Measurements from ENCODE around the gene DTNB.

Gene DTNB

DNA sequence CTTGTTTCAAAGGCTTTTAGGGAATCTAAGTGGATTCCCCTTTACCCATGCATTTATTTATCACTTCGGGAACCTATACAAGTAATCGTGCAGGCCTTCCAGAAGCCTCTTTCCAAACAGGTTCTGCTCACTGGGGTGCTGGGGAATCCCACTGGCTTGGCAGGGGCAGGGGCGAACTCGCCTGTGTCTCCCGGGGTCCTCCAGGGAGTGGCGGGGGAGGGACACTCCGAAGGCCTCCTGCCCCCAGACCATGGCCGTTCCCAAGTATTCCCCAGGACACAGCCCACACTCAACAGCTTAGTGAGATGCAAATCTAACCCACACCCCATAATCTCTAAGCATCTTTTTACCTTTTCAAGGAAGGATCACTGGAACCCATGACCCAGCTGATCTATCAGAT lies 338.2 kb downstream of the DTNB start:
- DNase-seq (ENCODE audit: low read depth, low spot score) = no peak
- H3K4me3 ChIP-seq (ENCODE audit: low read depth, low read length) = no peak overlapping the region
- TF ChIP-seq, protein P1, sequence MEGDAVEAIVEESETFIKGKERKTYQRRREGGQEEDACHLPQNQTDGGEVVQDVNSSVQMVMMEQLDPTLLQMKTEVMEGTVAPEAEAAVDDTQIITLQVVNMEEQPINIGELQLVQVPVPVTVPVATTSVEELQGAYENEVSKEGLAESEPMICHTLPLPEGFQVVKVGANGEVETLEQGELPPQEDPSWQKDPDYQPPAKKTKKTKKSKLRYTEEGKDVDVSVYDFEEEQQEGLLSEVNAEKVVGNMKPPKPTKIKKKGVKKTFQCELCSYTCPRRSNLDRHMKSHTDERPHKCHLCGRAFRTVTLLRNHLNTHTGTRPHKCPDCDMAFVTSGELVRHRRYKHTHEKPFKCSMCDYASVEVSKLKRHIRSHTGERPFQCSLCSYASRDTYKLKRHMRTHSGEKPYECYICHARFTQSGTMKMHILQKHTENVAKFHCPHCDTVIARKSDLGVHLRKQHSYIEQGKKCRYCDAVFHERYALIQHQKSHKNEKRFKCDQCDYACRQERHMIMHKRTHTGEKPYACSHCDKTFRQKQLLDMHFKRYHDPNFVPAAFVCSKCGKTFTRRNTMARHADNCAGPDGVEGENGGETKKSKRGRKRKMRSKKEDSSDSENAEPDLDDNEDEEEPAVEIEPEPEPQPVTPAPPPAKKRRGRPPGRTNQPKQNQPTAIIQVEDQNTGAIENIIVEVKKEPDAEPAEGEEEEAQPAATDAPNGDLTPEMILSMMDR (IDR thresholded peaks at IDR 0.05; ENCODE audit: insufficient read depth, low read length, missing control alignments) = no peak
- ChIA-PET POLR2A (no interaction called here), CTCF (no interaction called here)

DNA sequence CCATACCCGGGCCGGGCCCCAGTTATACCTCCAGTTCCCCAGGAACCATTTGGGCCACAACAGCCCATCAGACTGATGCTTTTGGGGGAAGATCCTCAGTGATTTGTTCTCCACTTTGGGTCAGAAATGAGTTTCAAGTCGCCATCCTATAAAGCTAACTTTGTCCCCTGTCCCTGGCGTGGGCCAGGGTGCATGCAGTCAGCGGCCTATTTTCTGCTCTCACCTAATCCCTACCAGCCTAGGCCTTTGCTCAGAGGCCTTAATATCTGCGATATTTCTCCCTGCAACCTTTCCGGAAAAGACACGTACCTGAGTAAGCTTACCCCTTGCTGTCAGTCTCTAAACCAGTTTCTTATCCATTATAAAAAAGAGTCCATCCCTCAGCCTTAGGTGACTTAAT lies 338.9 kb downstream of the DTNB start:
- TF ChIP-seq, protein P1 (IDR thresholded peaks at IDR 0.05; ENCODE audit: insufficient read depth, low read length, missing control alignments) = no peak
- no peak overlapping the region for H3K4me3 ChIP-seq (ENCODE audit: low read depth, low read length)
- DNase-seq (ENCODE audit: low read depth, low spot score) = no peak
- ChIA-PET POLR2A (no interaction called here), CTCF (interaction anchor here (0.8 to 2.0 kb wide), 2 partner anchors 7 to 27 kb away, joined by 3 to 8 read pairs; partner anchors contain the start of gene DNMT3A)

DNA sequence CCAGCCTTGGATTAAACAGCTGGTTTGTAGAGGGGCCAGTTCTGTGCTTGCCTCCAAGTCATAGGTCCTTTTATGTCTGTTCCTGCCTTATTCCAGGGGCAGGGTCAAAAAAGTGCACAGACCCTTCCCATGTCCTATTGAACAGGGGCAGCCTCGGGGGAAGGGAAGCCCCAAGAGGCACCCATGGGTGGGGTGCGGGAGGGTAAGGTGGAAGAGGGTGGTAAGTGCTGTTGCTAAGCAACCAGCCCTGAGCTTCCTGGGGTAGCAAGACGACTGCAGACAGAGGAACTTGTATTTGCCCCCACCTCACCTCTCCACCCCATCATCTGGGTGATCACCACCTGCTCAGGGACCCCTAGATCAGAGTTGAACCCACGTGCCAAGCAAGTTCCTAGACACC lies 339.4 kb downstream of the DTNB start:
- CTCF ChIA-PET = interaction anchor here (0.8 to 2.0 kb wide), 2 partner anchors 8 to 28 kb away, joined by 3 to 8 read pairs; partner anchors contain the start of gene DNMT3A
- H3K4me3 ChIP-seq (ENCODE audit: low read depth, low read length) = no peak overlapping the region
- TF ChIP-seq, protein P1 (IDR thresholded peaks at IDR 0.05; ENCODE audit: insufficient read depth, low read length, missing control alignments) = no peak
- DNase-seq (ENCODE audit: low read depth, low spot score) = no peak
- POLR2A ChIA-PET = no interaction called here

DNA sequence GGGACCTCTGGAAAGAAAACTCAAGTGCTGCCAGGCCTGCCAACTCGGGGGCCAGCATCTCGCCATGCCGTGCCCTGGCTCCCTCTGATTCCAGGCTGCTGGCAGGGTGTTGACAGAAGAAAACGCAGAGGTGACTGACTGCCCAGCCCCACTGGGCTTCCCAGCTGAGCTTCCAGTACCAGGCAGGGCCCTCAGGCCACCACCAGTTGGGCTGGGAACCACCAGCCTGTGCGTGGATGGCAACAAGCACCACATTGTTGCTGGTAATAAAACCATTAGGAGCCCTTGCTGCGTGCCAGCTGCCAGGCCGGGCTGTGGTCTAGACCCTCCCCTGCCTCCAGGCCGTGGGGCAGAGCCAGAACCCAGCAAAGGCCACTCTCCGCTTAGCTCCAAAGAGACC lies 340.8 kb downstream of the DTNB start:
- CTCF ChIA-PET = no interaction called here
- TF ChIP-seq, protein P1 (IDR thresholded peaks at IDR 0.05; ENCODE audit: insufficient read depth, low read length, missing control alignments) = no peak
- DNase-seq (ENCODE audit: low read depth, low spot score) = no peak
- POLR2A ChIA-PET = no interaction called here
- no peak overlapping the region for H3K4me3 ChIP-seq (ENCODE audit: low read depth, low read length)

DNA sequence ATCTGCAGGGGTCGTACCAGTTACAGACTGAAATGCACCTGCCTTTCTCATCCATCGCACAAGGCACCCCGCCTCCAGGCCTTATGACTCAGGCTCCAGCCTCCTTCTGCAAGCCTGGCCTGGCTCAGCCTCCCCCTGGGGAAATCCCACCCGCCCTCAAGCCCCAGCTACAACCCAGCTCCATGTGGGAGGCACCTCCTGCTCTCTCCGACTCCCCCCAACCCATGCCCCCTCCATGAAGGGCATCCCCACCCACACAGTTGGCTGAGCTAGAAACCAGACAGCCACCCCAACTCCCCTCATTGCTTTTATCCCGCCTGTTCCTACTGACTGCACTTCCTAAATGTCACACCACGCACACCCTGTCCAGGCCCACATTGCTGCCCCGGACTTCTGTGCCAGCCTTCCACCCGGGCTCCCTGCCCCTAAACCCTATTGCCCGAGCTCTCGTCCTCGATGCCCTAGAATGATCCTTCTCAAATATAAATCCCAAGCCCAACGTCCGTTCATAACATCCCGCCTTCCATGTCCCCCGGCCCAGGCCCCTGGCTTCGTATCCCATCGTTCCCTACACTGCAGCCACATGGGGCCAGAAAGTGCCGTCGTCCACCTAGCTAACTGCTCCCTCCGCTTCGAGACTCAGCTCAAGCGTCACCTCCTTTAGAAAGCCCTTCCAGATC lies 341.6 kb downstream of the DTNB start:
- no peak overlapping the region for H3K4me3 ChIP-seq (ENCODE audit: low read depth, low read length)
- CTCF ChIA-PET = no interaction called here
- POLR2A ChIA-PET = no interaction called here
- TF ChIP-seq, protein P1 (IDR thresholded peaks at IDR 0.05; ENCODE audit: insufficient read depth, low read length, missing control alignments) = no peak
- DNase-seq (ENCODE audit: low read depth, low spot score) = no peak

DNA sequence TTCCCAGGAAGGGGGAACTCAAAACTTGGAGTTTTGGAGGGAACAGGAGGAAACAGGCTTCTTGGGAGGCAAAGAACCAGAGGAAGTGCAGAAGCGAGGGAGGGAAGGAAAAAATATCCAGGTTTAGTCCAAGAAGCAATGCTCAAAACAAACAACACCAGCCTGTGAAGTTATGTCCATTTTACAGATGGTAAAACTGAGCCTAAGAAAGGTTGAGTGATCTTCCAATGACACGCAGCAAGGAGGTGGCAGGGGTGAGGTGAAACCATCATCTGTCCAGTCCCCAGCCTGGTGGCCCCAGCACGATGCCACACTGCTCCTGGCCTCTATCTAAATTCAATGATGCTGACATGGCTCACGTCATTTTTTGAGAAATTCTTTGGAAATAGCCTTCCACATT lies 342.4 kb downstream of the DTNB start:
- ChIA-PET POLR2A (no interaction called here), CTCF (interaction anchor here (1.4 kb wide), 1 partner anchor 31 kb away, joined by 4 read pairs; no protein-coding TSS in a partner anchor)
- no peak overlapping the region for H3K4me3 ChIP-seq (ENCODE audit: low read depth, low read length)
- DNase-seq (ENCODE audit: low read depth, low spot score) = no peak
- TF ChIP-seq, protein P1 (IDR thresholded peaks at IDR 0.05; ENCODE audit: insufficient read depth, low read length, missing control alignments) = no peak

Measured in AG04449 (cell line).